ENCODE measurements around the gene PRSS50.

The PRSS50 gene

DNA sequence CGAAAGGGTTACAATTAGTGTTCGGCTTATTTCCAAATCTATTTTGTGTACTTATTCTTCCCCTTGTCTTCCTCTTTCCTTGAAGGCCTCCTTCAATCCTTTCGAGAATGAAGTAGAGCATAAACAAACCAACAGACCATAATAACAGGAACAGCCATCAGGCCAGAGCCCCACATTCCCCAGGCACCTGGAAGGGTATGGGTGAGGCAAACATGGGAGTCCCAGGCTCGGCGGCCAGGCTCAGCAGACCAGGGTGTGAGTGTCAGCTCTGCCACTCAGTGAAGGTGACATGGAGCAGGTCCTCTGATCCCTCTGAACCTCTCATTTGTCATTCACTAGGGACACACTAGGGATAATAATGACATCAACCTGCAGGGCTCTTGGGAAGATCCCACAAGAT is 38.0 kb downstream of the PRSS50 start:
- H3K27me3 ChIP-seq (ENCODE audit: control insufficient read depth in 3 of 3, insufficient read depth in 3 of 3, low read depth in 1 of 3, low read length in 3 of 3), result no peaks in the 10 kb centered on the region
- H2AFZ ChIP-seq (ENCODE audit: low read length), result no peak overlapping the region
- H3K36me3 ChIP-seq (replicated peaks in 1 of 2; ENCODE audit: control insufficient read depth in 2 of 2, insufficient read depth in 2 of 2, low read length in 2 of 2), result no peaks in the 10 kb centered on the region
- no peak overlapping the region for H3K4me3 ChIP-seq (ENCODE audit: low read length in 2 of 2)
- H3K27ac ChIP-seq (replicated peaks; ENCODE audit: low read length), result no peak overlapping the region
- H3K14ac ChIP-seq (ENCODE audit: low read length), result no peak overlapping the region
- no peak overlapping the region for H3K4me2 ChIP-seq (ENCODE audit: insufficient read depth, low read length, poor library complexity, severe bottlenecking)
- no peak overlapping the region for H3K23ac ChIP-seq (ENCODE audit: low read depth, low read length, poor library complexity)
- no CpG with 5 or more reads among the region's 5 CpGs for WGBS, 2 donors (ENCODE audit: extremely low coverage in 2 of 2, insufficient read length in 2 of 2, insufficient replicate concordance in 1 of 2)
- no peak overlapping the region for H3K18ac ChIP-seq (ENCODE audit: low read length)
- peaks cover 0 to 10% of the 10 kb centered on the region in 2 donors for H3K4me1 ChIP-seq (ENCODE audit: control insufficient read depth in 2 of 2, insufficient read depth in 1 of 2, low read depth in 1 of 2, low read length in 2 of 2)
- DNase-seq (ENCODE audit: low spot score), result no peak
- H3K9me3 ChIP-seq (replicated peaks in 1 of 2; ENCODE audit: control insufficient read depth in 2 of 2, insufficient read depth in 1 of 2, low read depth in 1 of 2, low read length in 2 of 2), result no peaks in the 10 kb centered on the region
- H2BK15ac ChIP-seq (ENCODE audit: low read length), result no peak overlapping the region
- no peak overlapping the region for H3K9ac ChIP-seq (ENCODE audit: low read depth, low read length, poor library complexity)
- H2BK5ac ChIP-seq (ENCODE audit: low read length), result no peak overlapping the region
- H3K4ac ChIP-seq (ENCODE audit: low read length), result no peak overlapping the region
- H2AK5ac ChIP-seq (ENCODE audit: low read depth, low read length), result no peak overlapping the region
- H3K79me1 ChIP-seq (ENCODE audit: low read depth, low read length), result peaks cover 2% of the 10 kb centered on the region
- no peak overlapping the region for H2BK12ac ChIP-seq (ENCODE audit: low read length)
- H4K8ac ChIP-seq (ENCODE audit: low read depth, low read length), result no peak overlapping the region
- no peak overlapping the region for H4K91ac ChIP-seq (ENCODE audit: low read depth, low read length, poor library complexity)
- no peak overlapping the region for H2BK120ac ChIP-seq (ENCODE audit: low read depth, low read length)

DNA sequence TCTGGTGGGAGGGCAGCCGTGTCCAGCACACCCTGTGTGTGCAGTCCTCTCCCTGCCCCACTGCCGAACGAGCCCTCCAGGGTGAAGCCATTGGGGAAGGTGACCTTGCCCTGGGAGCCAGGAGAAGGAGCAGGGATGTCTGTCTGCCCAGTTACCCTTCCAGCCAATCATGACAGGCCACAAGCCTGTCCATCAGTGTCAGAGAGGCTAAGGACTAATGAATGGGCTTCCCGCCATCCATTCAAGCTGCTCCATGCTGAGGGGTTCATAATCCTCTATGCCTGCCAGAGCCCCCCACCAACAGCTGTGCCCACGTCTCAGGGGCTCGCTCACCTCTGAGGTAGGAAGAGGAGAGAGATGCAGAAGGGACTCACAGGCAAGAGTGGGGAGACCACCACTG is 39.4 kb downstream of the PRSS50 start:
- Histone ChIP-seq H3K9ac (ENCODE audit: low read depth, low read length, poor library complexity) (no peak overlapping the region), H3K18ac (ENCODE audit: low read length) (no peak overlapping the region), H2BK12ac (ENCODE audit: low read length) (no peak overlapping the region), H3K4me1 (ENCODE audit: control insufficient read depth in 2 of 2, insufficient read depth in 1 of 2, low read depth in 1 of 2, low read length in 2 of 2) (peaks cover 0 to 14% of the 10 kb centered on the region in 2 donors), H3K4ac (ENCODE audit: low read length) (no peak overlapping the region), H3K23ac (ENCODE audit: low read depth, low read length, poor library complexity) (peak overlapping the region; percentile 2), H3K9me3 (replicated peaks in 1 of 2; ENCODE audit: control insufficient read depth in 2 of 2, insufficient read depth in 1 of 2, low read depth in 1 of 2, low read length in 2 of 2) (no peaks in the 10 kb centered on the region), H3K27me3 (ENCODE audit: control insufficient read depth in 3 of 3, insufficient read depth in 3 of 3, low read depth in 1 of 3, low read length in 3 of 3) (no peaks in the 10 kb centered on the region), H2BK120ac (ENCODE audit: low read depth, low read length) (no peak overlapping the region), H2BK5ac (ENCODE audit: low read length) (no peak overlapping the region), H2BK15ac (ENCODE audit: low read length) (no peak overlapping the region), H3K4me2 (ENCODE audit: insufficient read depth, low read length, poor library complexity, severe bottlenecking) (no peak overlapping the region), H2AFZ (ENCODE audit: low read length) (no peak overlapping the region), H2AK5ac (ENCODE audit: low read depth, low read length) (no peak overlapping the region), H4K8ac (ENCODE audit: low read depth, low read length) (no peak overlapping the region), H3K36me3 (replicated peaks in 1 of 2; ENCODE audit: control insufficient read depth in 2 of 2, insufficient read depth in 2 of 2, low read length in 2 of 2) (no peaks in the 10 kb centered on the region), H3K27ac (replicated peaks; ENCODE audit: low read length) (no peak overlapping the region), H3K14ac (ENCODE audit: low read length) (no peak overlapping the region), H3K79me1 (ENCODE audit: low read depth, low read length) (peaks cover 2% of the 10 kb centered on the region), H3K4me3 (ENCODE audit: low read length in 2 of 2) (no peak overlapping the region), H4K91ac (ENCODE audit: low read depth, low read length, poor library complexity) (no peak overlapping the region)
- no CpG with 5 or more reads among the region's 6 CpGs for WGBS, 2 donors (ENCODE audit: extremely low coverage in 2 of 2, insufficient read length in 2 of 2, insufficient replicate concordance in 1 of 2)
- DNase-seq (ENCODE audit: low spot score), result no peak

DNA sequence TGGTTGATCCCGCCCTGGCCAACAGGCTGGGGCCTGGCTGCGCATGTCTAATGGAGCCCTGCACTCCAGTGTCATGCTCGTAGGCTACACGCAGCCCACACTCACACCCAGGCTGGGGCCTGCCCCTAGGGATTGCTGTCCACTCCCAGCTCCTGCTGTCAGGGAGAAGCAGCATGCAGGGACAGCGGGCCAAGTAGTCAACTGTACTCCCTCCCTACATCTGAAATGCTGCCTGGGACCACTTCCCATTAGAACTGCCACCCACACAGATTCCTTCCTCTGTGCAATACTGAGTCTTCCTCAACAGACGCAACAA is 40.3 kb downstream of the PRSS50 start:
- Histone ChIP-seq H4K91ac (ENCODE audit: low read depth, low read length, poor library complexity) (no peak overlapping the region), H3K9me3 (replicated peaks in 1 of 2; ENCODE audit: control insufficient read depth in 2 of 2, insufficient read depth in 1 of 2, low read depth in 1 of 2, low read length in 2 of 2) (no peaks in the 10 kb centered on the region), H3K23ac (ENCODE audit: low read depth, low read length, poor library complexity) (peak overlapping the region; percentile 83), H2BK15ac (ENCODE audit: low read length) (no peak overlapping the region), H3K36me3 (replicated peaks in 1 of 2; ENCODE audit: control insufficient read depth in 2 of 2, insufficient read depth in 2 of 2, low read length in 2 of 2) (no peaks in the 10 kb centered on the region), H3K9ac (ENCODE audit: low read depth, low read length, poor library complexity) (no peak overlapping the region), H3K27me3 (ENCODE audit: control insufficient read depth in 3 of 3, insufficient read depth in 3 of 3, low read depth in 1 of 3, low read length in 3 of 3) (no peaks in the 10 kb centered on the region), H3K4me2 (ENCODE audit: insufficient read depth, low read length, poor library complexity, severe bottlenecking) (no peak overlapping the region), H4K8ac (ENCODE audit: low read depth, low read length) (no peak overlapping the region), H3K4me3 (ENCODE audit: low read length in 2 of 2) (no peak overlapping the region), H3K4ac (ENCODE audit: low read length) (no peak overlapping the region), H3K27ac (replicated peaks; ENCODE audit: low read length) (no peak overlapping the region), H2BK12ac (ENCODE audit: low read length) (peak overlapping the region; percentile 42), H3K79me1 (ENCODE audit: low read depth, low read length) (peaks cover 2% of the 10 kb centered on the region), H3K4me1 (ENCODE audit: control insufficient read depth in 2 of 2, insufficient read depth in 1 of 2, low read depth in 1 of 2, low read length in 2 of 2) (peaks cover 0 to 18% of the 10 kb centered on the region in 2 donors), H2AFZ (ENCODE audit: low read length) (peak overlapping the region; percentile 35), H2BK5ac (ENCODE audit: low read length) (no peak overlapping the region), H2BK120ac (ENCODE audit: low read depth, low read length) (no peak overlapping the region), H3K14ac (ENCODE audit: low read length) (peak overlapping the region; percentile 40), H3K18ac (ENCODE audit: low read length) (peak overlapping the region; percentile 67), H2AK5ac (ENCODE audit: low read depth, low read length) (peak overlapping the region; percentile 66)
- DNase-seq (ENCODE audit: low spot score), result no peak
- no CpG with 5 or more reads among the region's 6 CpGs for WGBS, 2 donors (ENCODE audit: extremely low coverage in 2 of 2, insufficient read length in 2 of 2, insufficient replicate concordance in 1 of 2)

DNA sequence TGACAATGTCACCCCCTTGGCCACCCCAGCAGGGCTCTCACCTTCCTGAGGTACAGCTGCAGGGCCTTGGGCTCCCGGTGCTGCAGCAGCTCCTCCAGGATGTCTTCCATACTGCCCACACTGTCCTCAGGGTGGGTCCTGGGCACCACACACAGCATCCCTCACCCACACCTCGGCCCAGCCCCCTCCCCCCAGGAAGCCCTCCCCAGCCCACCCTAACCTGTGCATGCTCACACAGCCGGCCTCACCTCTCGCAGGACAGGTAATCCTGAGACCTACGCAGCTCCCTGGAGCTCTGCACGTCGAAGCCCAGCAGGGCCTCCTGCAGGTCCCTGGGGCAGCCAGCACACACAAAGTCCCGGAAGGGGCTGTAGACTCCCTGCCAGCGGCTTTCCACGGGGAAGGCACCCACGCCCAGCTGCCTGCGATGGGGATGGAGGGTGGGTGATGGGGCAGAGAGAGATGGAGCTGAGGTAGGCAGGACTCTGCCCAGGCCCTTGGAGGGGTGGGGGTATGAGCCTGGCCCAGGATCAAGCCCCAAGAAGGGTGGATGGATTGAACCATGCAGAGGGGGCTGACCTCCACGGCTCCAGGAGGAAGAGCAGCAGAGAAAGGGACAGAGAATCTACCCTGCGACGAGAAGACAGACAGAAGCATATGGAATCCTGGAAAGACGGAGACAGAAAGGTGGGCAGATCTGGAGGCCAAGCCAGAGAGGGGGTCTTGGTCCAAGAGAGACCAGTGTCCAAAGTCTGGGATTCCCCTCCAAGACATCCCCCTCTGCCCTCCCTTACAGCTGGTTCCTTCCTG is 40.9 kb downstream of the PRSS50 start:
- DNase-seq (ENCODE audit: low spot score), result no peak
- H3K18ac ChIP-seq (ENCODE audit: low read length), result peak overlapping the region; percentile 68
- no CpG with 5 or more reads among the region's 16 CpGs for WGBS, 2 donors (ENCODE audit: extremely low coverage in 2 of 2, insufficient read length in 2 of 2, insufficient replicate concordance in 1 of 2)
- no peak overlapping the region for H3K4me2 ChIP-seq (ENCODE audit: insufficient read depth, low read length, poor library complexity, severe bottlenecking)
- H3K9ac ChIP-seq (ENCODE audit: low read depth, low read length, poor library complexity), result no peak overlapping the region
- H2BK120ac ChIP-seq (ENCODE audit: low read depth, low read length), result no peak overlapping the region
- H2BK12ac ChIP-seq (ENCODE audit: low read length), result peak overlapping the region; percentile 42
- no peak overlapping the region for H3K27ac ChIP-seq (replicated peaks; ENCODE audit: low read length)
- H4K8ac ChIP-seq (ENCODE audit: low read depth, low read length), result no peak overlapping the region
- H3K4me3 ChIP-seq (ENCODE audit: low read length in 2 of 2), result no peak overlapping the region
- peak overlapping the region; percentile 40 for H3K14ac ChIP-seq (ENCODE audit: low read length)
- no peak overlapping the region for H3K4ac ChIP-seq (ENCODE audit: low read length)
- peaks cover 2% of the 10 kb centered on the region for H3K79me1 ChIP-seq (ENCODE audit: low read depth, low read length)
- peaks cover 0 to 18% of the 10 kb centered on the region in 2 donors for H3K4me1 ChIP-seq (ENCODE audit: control insufficient read depth in 2 of 2, insufficient read depth in 1 of 2, low read depth in 1 of 2, low read length in 2 of 2)
- H2BK15ac ChIP-seq (ENCODE audit: low read length), result peak overlapping the region; percentile 63
- H3K36me3 ChIP-seq (replicated peaks in 1 of 2; ENCODE audit: control insufficient read depth in 2 of 2, insufficient read depth in 2 of 2, low read length in 2 of 2), result no peaks in the 10 kb centered on the region
- H3K23ac ChIP-seq (ENCODE audit: low read depth, low read length, poor library complexity), result peak overlapping the region; percentile 83
- H2AFZ ChIP-seq (ENCODE audit: low read length), result peak overlapping the region; percentile 35
- no peaks in the 10 kb centered on the region for H3K9me3 ChIP-seq (replicated peaks in 1 of 2; ENCODE audit: control insufficient read depth in 2 of 2, insufficient read depth in 1 of 2, low read depth in 1 of 2, low read length in 2 of 2)
- H2BK5ac ChIP-seq (ENCODE audit: low read length), result no peak overlapping the region
- H4K91ac ChIP-seq (ENCODE audit: low read depth, low read length, poor library complexity), result no peak overlapping the region
- H2AK5ac ChIP-seq (ENCODE audit: low read depth, low read length), result peak overlapping the region; percentile 70
- H3K27me3 ChIP-seq (ENCODE audit: control insufficient read depth in 3 of 3, insufficient read depth in 3 of 3, low read depth in 1 of 3, low read length in 3 of 3), result no peaks in the 10 kb centered on the region
